ENCODE results near the gene B4GALT4.
"Not testable (repeated sequence)": the region's sequence is repeated elsewhere in the genome, so short reads cannot be mapped to it uniquely, and the experiment has no call there.

B4GALT4 gene

GRCh38 chr3:119194237-119195150 is 46.2 kb downstream of the B4GALT4 start:
- no peak for DNase-seq

- no peak for DNase-seq
Measured at GRCh38 chr3:119191800-119192199, 48.9 kb downstream of the B4GALT4 start.

- no peak for DNase-seq
Measured at GRCh38 chr3:119187266-119187665, 53.4 kb downstream of the B4GALT4 start.

- DNase-seq = no peak
Measured at GRCh38 chr3:119184796-119185570, 55.7 kb downstream of the B4GALT4 start.

- no peak for DNase-seq
Measured at GRCh38 chr3:119184111-119184510, 56.6 kb downstream of the B4GALT4 start.

GRCh38 chr3:119181765-119182164 is 58.9 kb downstream of the B4GALT4 start:
- no peak for DNase-seq

GRCh38 chr3:119177321-119177720 is 63.4 kb downstream of the B4GALT4 start:
- no peak for DNase-seq

GRCh38 chr3:119176778-119177177 is 63.9 kb downstream of the B4GALT4 start:
- no peak for DNase-seq

GRCh38 chr3:119175872-119176756 is 64.6 kb downstream of the B4GALT4 start:
- DNase-seq = no peak

- no peak for DNase-seq
Measured at GRCh38 chr3:119173325-119173724, 67.4 kb downstream of the B4GALT4 start, which contains the start of gene UPK1B. Gene UPK1B, plus strand, starts transcription at chr3:119173598. Its CDS starts 13,144 bp downstream, at chr3:119186742.

GRCh38 chr3:119170821-119171220 is 69.9 kb downstream of the B4GALT4 start:
- DNase-seq = no peak

GRCh38 chr3:119164745-119165144 is 75.9 kb downstream of the B4GALT4 start:
- DNase-seq = not testable (repeated sequence)
